SH-SY5Y (cell line): Measurements from ENCODE around the gene CMTM2.

Experiments used
- GATA2 ChIP-seq: IDR thresholded peaks from 2 replicates; pipeline ENCODE4 v1.6.1; 2011; ENCODE audit warnings: mild to moderate bottlenecking, low read depth, low read length
- GATA3 ChIP-seq: IDR thresholded peaks from 2 replicates; pipeline ENCODE4 v1.6.1; 2011; ENCODE audit warnings: low read depth, mild to moderate bottlenecking, low read length, moderate library complexity

DNA sequence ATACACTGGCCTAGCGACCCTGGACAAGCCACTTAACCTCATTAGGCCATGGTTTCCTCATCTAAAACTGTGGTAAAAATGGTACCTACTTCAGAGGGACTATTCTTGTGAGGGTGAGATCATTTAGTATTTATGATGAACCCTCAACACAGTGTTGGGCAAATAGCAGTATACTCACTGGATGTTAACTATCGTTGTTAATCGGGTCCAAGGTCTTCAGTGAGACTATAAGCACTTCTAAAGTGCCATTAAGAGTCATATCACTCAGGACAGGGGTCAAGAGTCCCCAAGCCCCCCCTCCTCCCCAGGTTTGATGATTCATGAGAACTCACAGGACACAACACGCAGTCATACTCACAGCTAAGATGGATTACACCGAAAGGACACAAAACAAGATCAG lies 40.4 kb upstream of the CMTM2 start:
- TF ChIP-seq GATA2 = no peak
- TF ChIP-seq GATA3 = no peak
